Stimulated activated CD4-positive, alpha-beta T cell treated with anti-CD3 and anti-CD28 coated beads, Interleukin-1b, Interleukin-23, amount 100 ng/mL, for 1 hour (primary cell): ENCODE measurements around the gene ATXN1.
"Not testable (repeated sequence)": the region's sequence is repeated elsewhere in the genome, so short reads cannot be mapped to it uniquely, and the experiment has no call there.

ENCODE experiments used
- DNase-seq, 2 donors: peaks; one replicate each; pipeline ENCODE4 v3.0.0-alpha.2; 2020; ENCODE audit warnings: low read depth in 2 of 2

Gene ATXN1

GRCh38 chr6:16647422-16647821, 113.8 kb downstream of the ATXN1 start:
- no peak for DNase-seq

GRCh38 chr6:16644540-16645250, 116.6 kb downstream of the ATXN1 start:
- DNase-seq = no peak

DNA sequence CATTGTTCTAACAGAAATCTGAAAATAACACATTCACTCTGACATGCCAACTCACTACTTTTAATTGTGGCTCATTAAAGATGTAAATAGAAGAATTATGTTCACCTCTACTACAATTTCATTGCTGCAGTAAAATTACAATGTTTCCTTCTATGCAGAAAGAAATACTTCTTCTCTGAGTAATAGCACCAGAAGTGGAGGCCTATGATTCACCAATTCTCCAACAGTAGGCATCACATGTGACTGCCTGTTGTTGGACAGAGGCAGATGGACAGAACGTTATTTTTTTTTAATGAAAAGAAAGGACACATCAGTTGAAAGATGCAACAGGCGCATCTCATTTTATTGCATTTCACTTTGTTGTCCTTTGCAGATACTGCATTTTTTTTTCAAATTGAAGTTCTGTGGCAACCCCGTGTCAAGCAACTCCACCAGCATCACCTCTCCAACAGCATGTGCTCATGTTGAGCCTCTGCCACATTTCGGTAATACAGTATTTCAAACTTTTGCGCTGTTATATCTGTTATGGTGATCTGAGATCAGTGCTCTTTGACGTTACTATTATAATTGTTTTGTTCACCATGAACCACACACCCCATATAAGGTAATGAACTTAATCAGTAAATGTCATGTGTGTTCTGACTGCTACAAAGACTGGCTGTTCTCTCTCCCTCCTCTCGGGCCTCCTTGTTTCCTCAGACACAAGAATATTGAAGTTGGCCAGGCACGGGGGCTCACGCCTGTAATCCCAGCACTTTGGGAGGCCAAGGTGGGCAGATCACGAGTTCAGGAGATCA, 121.4 kb downstream of the ATXN1 start:
- no peak for DNase-seq

GRCh38 chr6:16637635-16638034, 123.6 kb downstream of the ATXN1 start:
- no peak for DNase-seq

GRCh38 chr6:16635810-16636602, 125.3 kb downstream of the ATXN1 start:
- no peak for DNase-seq

- no peak for DNase-seq
Measured at GRCh38 chr6:16635291-16635809, 125.9 kb downstream of the ATXN1 start.

- no peak for DNase-seq
Measured at GRCh38 chr6:16634855-16635254, 126.4 kb downstream of the ATXN1 start.

GRCh38 chr6:16633961-16634360, 127.3 kb downstream of the ATXN1 start:
- DNase-seq = no peak

- DNase-seq = no peak
Measured at GRCh38 chr6:16633465-16633864, 127.8 kb downstream of the ATXN1 start.

DNA sequence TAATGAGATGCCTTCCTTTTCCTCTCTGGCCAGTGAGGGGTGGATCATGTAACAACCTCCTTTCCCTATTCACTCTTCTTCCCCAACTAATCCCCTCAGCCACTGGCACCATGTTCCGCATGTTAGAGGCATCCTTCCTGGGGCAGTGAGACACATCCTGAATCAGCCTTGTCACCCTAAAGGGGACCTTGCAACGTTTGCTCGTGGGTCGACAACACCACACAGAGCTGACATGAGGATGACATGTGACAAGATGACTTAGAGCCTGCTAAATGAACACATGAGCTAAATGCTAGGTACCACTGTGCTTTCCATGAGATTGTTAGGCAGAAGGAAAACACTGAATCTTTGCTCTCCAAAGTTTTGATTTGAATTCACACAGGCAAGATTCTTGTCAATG, 129.2 kb downstream of the ATXN1 start:
- no peak for DNase-seq

DNA sequence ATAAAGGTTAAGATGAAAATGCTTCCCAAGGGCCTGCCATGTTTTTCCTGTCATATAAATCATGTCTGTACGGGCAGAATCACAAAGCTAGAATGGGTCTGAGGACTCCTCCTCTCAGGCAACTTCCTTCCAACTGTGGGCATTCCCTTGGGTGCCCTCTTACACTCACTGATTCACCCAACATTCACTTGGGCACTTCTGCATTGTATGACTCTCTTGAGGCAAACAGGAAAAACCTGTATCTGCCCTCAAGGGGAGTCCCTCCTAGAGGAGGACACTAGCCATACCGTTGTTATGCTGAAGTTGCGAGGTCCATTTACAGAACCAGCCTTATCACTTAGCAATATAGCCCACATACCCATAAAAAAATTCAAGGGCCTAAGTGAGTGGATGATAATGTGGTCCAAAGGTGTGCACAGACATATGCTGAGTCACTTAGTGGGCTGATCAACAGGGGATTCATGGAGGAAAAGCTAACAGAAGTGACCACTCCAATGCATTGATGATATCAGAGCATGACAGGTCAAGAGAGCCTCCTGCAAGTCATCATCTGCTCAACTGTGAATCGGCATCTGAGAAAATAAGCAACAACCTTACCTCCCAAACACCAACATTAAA, 131.1 kb downstream of the ATXN1 start:
- DNase-seq = no peak

DNA sequence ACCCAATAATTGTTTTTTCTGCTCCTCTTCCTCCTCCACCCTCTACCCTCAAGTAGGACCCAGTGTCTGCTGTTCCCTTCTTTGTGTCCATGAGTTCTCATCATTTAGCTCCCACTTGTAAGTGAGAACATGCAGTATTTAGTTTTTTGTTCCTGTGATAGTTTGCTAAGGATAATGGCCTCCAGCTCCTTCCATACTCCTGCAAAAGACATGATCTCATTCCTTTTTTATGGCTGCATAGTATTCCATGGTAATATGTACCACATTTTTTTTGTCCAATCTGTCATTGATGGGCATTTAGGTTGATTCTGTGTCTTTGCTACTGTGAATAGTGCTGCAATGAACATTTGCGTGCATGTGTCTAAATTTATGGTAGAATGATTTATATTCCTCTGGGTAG, 132.7 kb downstream of the ATXN1 start:
- not testable (repeated sequence) for DNase-seq

DNA sequence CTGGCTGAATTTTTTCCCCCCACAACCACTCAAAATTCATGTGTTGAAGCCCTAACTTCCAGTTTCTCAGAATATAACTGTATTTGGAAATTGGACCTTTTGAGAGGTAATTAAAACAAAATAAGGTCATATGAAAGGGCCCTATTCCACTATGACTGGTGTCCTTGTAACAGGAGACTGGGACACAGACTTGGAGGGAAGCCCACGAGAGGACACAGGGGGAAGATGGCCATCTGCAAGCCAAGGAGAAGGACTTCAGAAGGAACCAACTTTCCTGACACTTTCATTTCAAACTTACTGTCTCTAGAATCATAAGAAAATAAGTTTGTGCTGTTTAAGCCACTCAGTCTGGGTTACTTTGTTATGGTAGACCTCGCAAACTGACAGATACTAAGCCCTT, 134.6 kb downstream of the ATXN1 start:
- DNase-seq = no peak

DNA sequence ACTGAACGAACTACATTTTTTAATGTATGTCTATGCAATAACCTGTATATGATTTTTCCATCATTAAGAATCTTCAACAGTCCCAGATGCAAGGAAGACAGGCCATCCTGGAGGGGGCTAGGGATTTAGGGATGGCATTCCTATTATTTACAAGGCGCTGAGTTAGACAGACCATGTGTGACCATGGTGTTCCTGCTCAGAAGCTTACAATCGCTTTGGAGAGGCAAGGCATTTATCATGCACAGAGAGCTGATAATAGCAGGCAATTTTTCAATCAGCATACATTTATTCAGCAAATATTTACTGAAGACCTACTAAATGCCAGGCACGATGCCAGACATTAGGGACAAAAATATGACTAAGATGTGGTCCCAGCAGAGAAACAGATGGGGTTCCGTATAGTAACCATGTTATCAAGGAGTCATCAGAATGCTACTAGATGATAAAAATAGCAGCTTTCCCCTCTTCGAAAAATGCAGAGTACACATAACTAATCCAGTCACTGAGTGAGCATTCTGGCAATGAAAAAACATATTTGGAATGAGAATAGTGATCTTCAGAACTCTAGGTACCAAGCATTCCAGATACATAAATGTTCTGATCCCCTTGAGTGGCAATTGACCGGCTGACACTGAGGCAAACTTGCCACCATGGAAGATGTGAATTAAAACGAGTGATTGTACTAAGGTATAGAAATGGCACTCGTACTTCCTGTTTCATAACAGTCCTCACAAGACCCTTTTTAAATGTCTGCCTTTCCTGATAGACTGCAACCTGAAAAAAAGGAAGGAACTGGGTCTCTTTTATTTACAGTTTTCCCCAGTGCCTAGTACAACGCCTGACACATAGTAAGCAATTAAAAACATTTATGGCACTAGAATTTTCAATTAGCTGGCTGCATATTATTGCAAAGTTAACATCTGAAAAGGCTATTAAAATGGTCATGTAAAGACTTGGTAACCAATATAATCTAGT, 135.7 kb downstream of the ATXN1 start:
- no peak for DNase-seq

DNA sequence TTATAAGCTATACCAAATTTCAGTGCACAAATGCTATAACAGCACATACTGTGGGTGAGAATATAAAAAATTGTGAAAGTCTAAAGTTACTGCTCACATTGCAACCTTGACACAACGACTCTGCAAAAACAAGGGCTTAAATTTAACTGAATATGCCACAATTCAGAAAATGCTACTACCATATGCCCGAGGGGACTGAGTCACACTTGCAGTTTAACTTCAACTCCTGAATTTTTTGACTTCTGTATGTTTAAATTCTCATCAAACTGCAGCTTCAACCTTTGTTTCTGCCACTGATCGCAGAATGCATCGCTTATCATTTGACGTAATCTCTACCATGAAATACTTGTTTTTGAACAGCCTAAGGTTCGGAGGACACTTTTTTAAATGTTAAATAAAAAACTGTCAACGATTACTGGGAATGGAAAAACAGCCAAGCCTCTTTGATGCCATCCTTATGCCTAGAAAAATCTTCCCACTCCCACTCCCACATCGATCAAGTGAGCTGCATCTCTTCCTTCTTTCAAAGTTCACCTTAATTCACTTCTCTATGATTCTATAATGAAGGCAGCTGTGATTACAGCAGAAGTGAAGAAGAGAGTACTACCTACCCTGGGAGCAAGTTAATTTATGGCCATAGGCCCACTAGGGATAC, 136.5 kb downstream of the ATXN1 start:
- no peak for DNase-seq

DNA sequence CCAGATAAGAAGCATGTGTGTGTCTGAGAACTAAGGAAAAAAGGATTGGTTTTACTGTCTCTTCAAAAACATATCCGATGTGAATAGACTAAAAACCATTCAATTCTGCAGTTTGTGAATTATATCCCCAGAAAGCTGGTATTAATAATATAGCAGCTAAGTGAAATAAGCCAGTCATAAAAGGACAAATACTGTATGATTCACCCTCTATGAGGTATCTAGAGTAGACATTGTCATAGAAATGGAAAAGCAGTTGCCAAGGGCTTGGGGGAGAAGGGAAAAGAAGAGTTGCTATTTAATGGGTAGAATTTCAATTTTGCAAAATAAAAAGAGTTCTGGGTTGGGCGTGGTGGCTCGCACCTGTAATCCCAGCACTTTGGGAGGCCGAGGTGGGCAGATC, 137.5 kb downstream of the ATXN1 start:
- DNase-seq = no peak

DNA sequence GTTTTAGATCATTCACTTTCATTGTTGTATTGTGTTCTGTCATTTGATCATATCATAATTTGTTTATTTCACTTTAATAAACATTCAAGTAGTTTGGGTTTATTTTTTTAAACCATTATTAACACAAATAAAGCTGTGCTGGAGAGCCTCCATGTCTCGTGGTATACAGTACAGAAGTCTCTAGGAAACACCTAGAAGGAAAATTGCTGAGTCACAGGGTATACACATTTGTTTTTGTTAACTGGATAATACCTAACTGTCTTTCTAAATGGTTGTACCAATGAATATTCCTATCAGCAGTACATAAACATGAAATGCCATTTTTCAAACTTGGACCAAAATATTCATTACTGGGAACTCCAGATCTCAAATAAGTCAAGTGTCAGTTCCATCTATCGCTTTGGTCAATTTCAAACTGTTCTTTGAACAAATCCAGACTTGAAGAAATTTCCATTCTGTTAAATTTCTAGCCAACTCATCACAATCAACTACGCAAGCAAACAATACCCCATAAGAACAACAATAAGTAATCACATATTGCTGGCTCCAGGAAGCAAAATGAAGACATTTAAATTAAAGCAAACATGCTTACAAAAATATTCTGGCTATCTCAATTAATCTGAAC, 138.1 kb downstream of the ATXN1 start:
- DNase-seq = no peak

GRCh38 chr6:16622193-16622592, 139.1 kb downstream of the ATXN1 start:
- DNase-seq = no peak

GRCh38 chr6:16621002-16621401, 140.3 kb downstream of the ATXN1 start:
- no peak for DNase-seq

- DNase-seq = no peak
Measured at GRCh38 chr6:16619777-16620176, 141.5 kb downstream of the ATXN1 start.
